Embryonic facial prominence (tissue), 1 donor: ENCODE results near the gene POLE4.

Experiments used
- DNase-seq: peaks from one replicate; pipeline ENCODE4 v3.0.0-alpha.2; 2016; ENCODE audit errors: extremely low spot score

Gene POLE4

DNA sequence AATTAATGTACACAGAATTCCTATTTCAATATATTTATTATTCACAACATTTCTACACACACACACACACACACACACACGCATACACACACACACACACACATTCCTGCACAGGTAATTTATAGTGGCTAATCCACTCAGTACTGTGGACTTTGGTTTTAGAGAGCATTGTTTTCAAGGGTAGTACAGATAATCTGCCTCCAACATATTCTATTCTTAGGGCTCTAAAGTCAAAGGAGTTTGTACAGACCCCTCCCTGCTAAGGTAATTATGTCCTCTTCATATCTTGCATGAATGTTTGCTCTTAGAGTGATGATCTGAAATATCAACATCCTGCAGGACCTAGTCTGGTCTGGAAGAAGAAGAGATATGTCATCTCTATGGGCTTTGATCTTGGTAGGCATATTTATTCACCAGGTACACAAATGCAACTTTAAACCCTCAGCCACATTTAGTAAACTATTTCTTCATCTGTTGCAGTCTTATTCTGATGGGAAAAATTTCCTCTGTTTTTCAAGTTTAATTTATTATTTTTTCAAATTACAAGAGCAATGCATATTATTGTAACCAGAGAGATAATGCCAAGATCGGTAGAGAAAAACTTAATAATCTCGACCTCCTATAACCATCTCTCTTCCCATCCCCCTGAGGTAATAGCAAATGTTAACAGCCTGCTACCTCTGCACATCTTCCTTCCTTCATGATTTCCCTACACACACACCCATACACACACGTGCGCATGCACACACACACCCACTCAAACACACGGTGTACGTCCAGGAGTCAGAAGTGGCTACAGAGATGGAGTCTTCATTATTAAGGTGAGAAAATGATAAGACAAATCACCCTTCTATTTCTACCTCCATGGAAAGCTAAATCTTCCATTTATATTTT is 18.3 kb upstream of the POLE4 start:
- no peak for DNase-seq

DNA sequence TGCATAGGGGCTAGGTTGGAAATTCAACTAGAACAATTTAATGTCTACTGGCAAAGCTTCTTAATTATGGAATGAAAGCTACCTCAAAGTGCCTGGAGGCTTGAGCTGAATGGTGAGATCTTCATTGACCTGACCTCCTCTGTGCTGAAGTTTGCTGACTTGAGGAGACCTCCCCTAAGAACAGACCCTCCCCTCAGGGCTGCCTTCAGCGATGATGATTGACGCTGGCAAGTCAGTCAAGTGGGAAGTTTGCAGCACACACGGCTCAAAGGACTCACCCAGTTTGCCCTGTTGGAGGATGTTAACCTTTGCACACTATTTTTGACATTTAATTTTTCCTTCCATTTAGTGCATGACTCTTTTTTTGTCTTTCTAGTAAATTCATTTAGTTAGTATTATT is 17.2 kb upstream of the POLE4 start:
- DNase-seq = no peak

DNA sequence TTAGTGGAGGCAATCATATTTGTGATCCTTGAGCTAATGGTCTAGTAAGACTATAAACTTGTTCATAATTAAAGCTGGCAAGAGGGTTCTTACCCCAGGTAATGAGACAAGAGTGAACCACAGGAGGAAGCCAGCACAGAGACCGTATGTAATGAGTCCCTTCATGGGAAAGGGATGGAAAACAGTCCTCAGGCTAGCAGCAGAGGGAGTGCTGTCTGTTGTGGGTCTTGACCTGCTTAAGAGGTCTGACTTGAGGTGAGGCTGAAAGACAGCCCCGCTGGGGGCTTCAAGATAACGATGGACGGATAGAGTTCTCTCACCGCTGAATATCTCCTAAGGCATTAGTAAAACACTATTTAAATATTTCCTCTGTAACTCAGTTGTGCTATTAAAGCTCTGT is 16.2 kb upstream of the POLE4 start:
- DNase-seq = no peak

DNA sequence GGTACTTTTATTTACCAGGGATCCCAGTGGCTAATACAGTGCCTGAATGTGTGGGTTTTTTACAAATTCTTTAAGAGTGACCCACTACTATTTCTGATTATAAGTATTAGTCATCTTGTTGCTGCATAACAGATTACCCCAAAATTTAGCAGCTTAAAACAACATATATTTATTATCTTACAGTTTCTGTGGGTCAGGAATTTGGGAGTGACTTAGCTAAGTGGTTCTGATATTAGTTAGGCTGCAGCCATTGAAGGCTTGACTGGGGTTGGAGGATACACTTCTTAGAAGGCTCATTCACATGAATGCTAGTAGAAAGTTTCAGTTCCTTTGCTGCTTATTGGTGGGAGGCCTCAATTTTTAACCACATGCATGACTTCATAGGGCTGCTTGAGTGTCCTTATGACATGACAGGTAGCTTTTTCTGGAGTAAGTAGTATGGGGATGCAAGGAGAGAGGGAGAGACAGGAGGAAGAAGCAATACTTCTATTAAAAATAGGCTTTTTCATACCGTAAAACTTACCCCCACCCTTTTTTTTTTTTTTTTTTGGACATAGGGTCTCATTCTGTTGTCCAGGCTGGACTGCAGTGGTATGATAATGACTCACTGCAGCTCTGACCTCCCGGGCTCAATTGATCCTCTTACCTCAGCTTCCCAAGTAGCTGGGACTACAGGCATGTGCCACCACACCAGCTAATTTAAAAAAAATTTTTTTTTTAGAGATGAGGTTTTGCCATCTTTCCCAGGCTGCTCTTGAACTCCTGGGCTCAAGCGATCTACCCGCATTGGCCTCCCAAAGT is 13.3 kb upstream of the POLE4 start:
- DNase-seq = no peak

DNA sequence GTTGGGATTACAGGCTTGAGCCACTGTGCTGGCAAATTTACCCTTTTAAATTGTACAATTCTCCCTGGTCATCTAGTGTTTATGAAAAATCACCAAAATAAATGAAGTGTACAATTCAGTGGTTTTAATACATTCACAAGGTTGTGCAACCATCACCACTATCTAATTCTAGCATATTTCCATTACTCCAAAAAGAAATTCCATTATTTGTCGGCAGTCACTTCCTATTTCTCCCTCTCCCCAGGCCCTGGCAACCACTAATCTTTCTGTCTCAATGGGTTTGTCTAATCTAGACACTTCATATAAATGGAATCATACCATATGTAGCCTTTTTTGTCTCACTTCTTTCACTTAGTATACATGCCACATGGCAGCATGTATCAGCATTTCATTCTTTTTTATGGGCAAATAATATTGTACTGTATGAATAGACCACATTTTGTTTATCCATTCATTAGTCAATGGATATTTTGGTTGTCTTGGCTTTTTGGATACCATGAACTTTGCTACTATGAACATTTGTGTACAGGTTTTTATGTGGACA is 12.6 kb upstream of the POLE4 start:
- no peak for DNase-seq

DNA sequence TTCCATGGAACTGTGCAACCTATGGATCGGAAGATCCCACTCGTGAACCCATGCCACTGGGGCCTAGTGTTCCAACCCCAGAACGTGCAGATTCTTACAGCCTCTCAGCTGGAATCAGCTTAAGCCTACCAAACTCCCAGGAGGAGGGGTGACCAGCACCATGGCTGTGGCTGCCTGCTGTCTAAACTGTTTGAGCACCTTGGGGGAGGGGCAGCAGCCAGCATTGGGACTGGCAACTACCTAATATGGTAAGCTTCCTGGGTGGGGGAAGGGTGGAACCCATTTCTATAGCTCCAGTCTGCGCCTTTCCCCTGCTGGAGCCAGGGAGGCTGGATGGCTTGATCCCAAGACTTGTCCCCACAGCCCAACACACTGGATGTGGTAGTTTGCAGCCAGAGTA is 10.7 kb upstream of the POLE4 start:
- no peak for DNase-seq

DNA sequence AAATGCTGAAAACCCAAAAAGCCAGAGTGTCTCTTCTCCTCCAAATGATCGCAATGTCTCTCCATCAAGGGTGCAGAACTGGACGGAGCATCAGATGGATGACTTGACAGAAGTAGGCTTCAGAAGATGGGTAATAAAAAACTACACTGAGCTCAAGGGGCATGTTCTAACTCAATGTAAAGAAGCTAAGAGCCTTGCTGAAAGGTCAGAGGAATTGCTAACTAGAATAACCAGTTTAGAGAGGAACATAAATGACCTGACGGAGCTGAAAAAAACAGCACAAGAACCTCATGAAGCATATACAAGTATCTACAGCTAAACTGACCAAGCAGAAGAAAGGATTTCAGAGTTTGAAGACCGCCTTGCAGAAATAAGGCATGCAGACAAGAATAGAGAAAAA is 9.7 kb upstream of the POLE4 start:
- DNase-seq = no peak

DNA sequence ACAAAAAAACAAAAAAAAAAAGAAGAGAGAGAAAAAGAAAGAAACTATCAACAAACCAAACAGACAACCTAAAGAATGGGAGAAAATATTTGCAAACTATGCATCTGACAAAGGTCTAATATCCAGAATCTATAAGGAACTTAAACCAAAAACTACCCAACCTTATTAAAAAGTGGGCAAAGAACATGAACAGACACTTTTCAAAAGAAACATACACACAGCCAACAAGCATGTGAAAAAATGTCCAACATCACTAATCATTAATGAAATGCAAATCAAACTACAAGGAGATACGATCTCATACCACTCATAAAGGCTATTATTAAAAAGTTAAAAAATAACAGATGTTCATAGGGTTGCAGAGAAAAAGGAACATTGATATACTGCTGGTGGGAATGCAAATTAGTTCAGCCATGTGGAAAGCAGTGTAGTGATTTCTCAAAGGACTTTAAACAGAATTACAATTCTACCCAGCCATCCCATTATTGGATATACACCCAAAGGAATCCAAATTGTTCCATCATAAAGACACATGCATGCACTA is 7.2 kb upstream of the POLE4 start:
- DNase-seq = no peak

DNA sequence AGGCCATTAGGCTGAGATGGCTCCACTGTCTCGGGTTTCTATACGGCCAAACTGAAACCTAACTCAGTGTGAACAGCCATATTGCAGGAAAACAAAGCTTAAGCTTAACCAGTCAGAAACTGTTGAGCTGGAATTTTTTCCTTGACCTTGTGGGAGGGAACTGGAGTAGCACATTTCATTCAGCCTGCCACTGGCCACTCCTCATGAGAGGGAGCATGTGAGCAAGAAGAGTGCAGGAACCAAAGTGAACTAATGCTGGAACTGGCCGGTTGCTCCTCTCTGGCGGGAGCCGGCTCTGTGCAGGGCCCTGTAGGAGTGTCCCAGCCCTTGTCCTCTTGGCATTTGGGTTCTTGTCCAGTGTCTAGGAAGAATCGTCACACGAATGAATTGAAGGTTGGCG is 5.9 kb upstream of the POLE4 start:
- DNase-seq = no peak

DNA sequence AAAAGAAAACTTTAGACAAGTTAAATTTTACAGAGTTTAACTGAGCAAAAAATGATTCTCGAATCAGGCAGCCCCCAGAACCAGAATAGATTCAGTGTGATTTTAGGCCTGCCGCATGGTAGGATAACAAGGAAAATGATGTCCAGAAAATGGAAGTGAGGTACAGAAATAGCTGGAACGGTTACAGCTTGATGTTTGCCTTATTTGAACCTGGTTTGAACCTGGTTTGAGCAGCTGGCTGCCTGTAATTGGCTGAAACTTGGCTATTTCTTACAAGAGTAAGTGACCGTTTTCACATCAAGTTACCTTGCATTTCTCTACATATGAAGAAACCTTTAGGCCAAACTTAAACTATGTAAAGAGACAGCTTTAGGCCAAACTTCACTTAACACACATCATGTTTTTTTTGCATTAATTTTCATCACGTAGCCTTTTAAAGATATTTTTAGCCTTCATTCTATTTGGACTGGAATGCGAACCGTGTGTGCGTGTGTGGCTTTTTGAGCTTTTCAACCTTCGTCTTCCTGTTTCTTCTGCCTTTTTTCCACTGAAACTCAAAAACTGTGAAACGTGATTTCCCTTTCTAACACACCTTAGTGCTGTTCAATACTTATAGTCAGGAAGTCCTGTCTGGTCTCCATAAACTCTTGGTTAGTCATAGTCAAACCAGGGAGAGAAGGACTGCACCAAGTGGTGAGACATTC is 4.5 kb upstream of the POLE4 start:
- no peak for DNase-seq

DNA sequence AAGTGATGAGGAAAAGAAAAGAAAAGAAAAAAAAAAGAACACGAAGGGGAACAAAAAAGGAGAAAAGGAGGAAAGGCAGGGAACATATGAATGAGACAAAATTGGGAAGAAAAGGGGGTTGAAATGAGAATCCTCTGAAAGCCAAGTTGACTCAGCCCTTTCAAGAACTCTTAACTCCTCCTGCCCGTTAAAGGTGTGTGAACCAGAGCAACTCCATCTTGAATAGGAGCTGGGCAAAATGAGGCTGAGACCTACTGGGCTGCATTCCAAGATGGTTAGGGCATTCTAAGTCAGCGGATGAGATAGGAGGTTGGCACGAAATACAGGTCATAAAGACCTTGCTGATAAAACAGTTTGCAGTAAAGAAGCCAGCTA is 4.0 kb upstream of the POLE4 start:
- no peak for DNase-seq

DNA sequence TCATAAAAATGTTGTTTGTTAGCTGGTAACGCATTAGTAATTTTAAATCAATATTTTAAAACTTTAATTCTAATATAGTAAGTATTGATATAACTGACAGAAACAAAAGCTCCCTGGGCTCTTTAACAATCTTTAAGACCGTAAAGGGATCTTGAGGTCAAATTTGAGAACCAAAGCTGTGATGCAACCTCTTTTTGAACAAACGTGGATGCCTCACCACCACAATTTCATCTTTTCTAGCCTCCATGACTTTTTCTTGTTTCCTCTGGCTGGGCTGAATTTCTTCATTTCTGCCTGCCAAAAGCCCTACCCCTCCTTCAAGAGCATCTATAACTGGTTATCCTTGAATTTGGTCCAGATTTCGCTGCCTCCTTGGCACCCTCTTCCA is 563 bp upstream of the POLE4 start:
- no peak for DNase-seq

DNA sequence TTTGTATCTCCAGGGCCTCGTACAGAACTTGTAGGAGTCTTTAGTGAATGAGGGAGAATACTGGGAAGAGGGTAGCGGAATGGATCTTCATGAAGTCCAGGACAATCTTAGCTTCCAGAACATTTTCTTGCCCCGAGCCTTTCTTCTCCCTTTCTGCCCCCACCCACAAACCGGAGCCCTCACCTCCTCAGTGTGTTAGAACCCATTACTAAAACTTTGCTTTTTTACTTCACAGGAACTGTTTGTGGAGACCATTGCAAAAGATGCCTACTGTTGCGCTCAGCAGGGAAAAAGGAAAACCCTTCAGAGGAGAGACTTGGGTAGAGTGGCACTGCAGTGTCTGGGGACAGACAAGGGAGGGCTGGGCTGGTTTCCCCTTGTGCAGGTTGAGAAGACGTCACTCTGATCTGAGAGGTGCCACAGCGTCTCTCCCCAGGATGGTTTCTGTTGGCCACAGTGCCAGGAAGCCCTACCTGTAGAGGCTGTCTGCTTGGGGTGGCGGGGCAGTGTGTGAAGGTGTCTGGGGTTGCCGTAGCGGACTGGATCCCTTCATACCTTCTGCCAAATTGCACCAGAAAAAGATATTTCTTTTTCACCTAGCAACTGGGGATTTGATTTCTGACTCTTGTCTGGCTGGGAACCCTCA is 786 bp downstream of the POLE4 start:
- DNase-seq = no peak

DNA sequence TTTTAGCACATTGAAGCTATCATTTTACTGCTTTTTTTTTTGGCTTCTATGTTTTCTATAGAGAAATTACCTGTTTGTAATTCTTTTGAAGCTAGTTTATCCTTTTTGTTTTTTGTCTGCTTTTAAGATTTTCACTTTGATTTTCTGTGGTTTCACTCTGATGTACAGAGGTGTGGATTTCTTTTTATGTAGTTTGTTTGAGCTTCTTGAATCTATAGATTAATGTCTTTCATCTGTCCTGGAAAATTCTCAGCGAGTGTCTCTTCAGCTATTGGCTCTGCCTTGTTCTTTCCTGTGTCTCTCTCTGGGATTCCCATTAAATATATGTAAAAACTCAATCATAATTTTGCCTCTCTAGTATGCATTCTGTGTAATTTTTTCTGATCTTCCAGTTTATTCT is 8.4 kb downstream of the POLE4 start:
- no peak for DNase-seq

DNA sequence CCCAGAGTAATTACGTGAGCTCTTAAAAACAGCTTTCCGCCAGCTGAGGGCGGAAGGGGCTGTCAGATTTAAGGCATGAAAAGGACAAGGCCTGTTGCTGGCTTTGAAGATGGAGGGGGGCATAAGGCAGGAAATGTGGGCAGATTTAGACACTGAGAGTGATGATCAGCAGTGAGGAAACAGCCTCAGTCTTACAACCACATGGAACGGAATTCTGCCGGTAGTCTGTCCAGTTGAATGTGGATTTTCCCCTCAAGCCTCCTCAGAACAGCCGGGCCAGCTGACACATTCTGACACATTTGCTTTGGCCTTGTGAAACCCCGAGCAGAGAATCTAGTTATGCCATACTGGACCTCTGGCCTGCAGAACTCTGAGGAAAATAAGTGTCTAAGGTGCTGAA is 16.6 kb downstream of the POLE4 start:
- DNase-seq = no peak

DNA sequence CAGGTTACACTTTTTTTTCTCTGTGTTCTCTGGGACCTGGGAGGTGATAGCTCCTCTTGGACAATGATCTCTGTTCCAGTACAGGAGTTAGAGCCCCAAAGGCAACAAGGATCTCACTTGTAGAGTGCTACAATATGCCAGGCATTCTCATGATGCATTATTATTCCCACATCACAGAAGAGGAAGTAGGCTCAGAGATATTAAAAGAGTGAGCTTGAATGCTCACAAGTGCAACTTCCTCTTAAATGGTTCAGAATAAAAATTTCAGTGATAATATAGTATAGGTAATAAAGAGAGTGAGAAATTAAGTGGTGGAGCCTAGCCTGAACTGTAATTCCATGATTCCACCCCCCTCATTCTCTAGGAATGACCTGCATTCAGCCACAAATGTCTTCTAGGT is 21.4 kb downstream of the POLE4 start:
- DNase-seq = no peak

DNA sequence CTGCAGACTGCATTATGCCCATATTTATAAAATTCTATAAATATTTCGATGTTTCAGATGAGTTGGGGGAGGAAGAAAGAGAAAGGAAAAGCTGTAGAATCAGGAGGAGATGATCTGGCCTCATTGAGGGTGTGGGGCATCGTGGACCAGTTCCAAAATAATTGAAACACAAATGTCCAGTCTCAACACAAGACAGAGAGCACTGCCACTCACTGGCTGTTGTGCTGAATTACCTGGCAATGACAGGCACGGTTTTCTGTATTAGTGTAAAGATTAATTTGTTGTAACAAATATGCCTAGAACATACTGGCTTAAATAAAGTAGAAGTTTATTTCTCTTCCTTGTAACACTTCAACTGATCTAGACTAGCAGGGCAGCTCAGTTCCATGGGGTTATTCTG is 24.1 kb downstream of the POLE4 start:
- no peak for DNase-seq

DNA sequence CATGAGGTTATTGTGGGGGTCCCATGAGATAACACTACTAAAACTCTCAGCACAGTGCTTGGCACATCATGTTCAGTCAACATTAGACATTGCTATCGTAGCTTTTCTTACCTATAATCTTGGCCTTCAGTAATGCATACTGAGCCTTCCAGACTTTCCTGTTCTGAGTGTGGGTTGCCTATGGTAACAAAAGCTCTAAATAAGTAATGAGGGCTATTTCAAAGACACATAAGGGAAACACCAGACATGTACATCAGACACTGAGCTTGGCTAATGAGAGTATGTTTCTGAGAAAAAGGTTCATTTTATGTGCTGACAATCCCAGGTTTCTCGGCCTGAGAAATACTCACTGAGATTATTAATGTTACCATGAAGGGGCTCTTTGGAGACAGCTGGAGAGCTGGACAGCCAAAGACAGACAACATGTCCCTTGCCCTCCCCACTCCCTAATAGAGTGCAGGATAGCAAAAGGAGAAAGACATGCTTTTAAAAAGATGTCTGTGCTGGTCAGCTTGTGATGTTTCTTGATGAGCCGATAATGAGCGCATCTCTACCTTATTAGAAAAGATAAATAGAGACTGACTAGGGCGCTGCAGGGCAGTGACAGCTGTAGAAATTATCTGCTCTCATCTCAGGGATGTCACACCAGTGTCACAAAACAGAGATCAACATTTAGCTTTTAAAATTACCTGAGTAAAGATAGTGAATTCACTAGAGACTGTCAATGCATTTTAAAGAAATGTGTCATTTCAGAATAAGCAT is 25.4 kb downstream of the POLE4 start:
- no peak for DNase-seq

DNA sequence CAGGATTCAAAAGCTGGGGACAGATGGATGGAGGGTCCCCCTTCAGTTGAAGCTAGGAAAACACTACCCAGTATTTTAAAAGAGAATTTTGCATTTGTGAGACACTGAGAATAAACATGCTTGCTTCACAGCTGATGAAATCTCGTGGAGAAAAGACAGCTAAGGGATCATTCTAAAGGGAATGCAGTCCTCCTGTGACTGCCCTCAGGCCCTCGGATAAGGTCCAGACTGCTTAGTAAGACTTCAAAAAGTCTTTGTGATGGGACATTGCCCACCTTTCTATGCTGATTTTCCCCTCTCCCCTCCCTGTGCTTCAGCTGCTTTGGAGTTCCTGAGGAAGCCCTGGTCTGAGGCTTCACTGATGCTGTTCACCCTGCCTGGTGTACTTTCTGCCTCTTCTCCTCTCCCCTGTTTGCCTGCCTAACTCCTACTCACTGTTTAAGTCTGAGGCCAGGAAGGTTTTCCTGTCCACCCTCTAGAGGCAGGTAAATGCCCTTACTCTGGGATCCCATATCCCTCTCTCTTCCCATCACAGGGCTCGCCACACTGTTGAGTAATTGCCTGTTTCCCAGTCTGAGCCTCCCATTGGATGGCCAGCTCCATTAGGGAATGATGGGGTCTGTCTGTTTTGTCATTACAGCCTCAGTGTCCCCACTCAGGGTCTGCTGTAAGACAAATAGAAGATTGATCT is 26.6 kb downstream of the POLE4 start:
- DNase-seq = no peak

DNA sequence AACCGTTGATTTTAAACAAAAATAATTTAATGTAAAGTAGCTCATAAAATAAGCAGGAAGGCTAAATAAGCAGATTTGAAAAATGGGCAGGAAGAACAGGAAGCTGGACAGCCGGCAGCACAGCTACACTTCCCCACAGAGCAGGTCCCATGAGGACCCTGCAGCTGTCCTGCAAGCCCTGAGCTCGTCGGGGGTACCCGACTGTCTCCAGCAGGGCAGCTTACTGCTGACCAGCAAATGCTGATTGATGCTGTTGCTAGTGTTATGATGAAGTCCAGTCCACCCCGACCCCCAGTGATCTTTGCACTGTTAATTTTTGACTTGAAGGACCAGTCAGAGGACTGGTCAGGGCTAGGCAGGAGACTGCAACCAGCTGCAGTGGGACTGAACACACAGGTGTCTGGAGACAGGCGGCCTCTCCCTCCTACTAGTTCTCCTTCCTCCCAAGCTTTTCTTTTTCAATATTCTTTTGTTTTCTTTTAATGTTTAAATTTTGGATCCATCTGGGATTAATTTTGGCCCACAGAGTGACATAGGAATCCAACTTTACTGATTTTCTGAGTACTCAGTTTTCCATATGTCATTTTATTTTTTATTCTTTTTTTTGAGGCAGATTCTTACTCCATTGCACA is 27.7 kb downstream of the POLE4 start:
- no peak for DNase-seq
